ENCODE data around the gene ABHD14A.

GRCh38 chr3:51984269-51984647 lies 9.4 kb downstream of the ABHD14A start:
- TF ChIP-seq CTCF (IDR thresholded peaks at IDR 0.05; ENCODE audit: insufficient read depth, low read length, poor library complexity, severe bottlenecking) (no peak), EZH2phosphoT487 (conservative IDR thresholded peaks at IDR 0.05; ENCODE audit: low read length) (no peak)

All from SU-DHL-6 (cell line).